Suppressor macrophage treated with lipopolysaccharide for 1 hour (primary cell): Measurements from ENCODE around the gene XPR1.
A peak's percentile ranks its signal among the peaks of the same experiment; 100 is the strongest.
"Not testable (repeated sequence)": the region's sequence is repeated elsewhere in the genome, so short reads cannot be mapped to it uniquely, and the experiment has no call there.

Source experiments
- DNase-seq, 3 donors: peaks; one replicate each; pipeline ENCODE4 v3.0.0-alpha.2; 2020 to 2022

Gene XPR1

DNA sequence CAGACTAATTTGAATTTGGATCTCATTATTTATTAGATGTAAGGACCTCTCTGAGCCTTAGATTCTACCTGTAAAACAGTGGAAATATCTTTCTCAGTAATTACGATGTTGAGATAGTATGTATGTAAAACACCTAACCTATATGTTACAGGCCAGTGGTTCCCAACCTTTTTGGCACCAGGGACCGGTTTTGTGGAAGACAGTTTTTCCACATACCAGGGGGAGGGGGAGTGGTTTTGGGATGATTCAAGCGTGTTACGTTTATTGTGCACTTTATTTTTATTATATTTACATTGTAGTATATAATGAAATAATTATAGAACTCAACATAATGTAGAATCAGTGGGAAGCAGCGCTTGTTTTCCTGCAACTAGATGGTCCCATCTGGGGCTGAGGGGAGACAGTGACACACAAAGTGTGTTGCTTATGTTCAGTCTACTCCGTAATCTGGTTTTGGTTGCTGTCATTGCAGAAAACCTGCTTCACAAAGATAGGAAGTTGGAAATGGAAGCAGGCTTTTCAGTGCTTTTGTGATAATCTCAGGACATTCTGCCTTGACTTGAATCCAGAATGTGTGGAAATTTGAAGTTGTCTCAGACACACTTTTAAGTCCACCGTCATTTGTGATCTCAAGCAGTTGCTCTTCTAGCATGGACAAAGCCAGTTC lies 12.8 kb downstream of the XPR1 start:
- no peak for DNase-seq

DNA sequence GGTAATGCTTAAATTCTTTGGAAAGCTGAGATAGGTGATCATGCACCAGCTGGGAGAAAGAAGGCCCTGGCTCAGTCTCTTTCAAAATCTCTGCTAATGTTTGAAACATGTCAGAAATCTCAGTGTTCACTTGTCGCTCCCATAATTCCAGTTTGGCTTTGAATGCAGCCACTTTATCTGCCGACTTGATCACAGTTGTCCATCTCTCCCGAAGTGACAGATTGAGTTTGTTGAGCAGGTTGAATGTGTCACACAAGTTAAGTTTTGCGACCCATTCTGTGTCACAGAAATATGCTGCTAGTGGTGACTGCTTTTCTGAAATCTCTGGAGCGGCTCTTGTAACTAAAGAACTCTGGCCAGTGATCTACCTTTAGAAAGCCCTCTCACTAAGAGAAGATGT lies 13.4 kb downstream of the XPR1 start:
- not testable (repeated sequence) for DNase-seq

DNA sequence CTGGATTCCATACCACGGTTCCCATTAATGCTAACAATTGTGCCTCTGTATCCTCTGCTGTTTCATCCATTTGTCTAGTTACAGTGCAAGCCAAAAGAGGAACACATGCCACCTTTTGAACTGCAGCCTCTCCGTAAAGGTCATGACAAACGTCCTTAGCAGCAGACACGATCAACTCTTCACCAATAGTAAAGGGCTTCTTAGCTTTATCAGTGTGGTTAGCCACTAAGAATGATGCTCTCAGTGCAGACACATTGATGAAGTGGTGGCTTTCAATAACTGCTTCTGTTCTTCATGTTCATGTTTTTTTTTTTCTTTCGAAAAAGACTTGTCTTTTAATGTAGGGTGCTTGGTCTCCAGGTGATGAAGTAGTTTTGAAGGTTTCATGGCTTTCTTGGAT lies 14.3 kb downstream of the XPR1 start:
- no peak for DNase-seq

DNA sequence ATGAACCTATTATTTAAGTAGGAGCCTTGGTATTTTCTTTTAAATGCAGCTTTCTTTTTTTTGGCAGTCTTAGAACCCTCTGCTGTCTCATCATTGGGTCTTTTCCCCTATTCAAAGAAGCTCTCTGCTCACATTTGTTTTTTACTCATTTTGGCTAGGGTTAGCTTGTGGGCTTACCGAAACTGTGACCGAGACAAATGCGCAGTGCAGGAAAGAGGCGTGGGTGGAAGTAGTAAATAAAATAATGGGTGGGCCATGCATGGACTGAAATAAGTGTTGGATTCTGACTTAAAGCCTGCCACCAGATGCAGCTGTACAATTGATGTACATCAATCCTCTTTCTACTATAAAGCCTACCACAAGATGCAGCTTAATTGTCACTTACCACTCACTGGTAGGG lies 14.7 kb downstream of the XPR1 start:
- DNase-seq, result no peak

DNA sequence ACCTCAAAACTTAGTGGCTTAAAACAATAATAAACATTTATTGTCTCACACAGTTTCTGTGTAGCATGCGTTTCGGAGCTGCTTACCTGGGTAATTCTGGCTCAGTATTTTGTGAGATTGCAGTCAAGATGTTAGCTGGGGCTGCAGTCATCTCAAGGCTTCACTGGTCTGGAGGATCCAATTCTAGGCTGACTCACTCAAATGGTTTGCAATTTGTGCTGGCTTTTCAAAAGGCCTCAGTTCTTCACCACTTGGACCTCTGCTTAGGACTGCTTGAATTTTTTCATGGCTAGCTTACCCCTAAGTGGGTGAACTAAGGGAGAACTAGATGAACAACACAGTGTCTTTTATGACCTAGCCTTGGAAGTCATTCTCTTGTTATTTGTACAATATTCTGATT lies 21.0 kb downstream of the XPR1 start:
- DNase-seq, result no peak

DNA sequence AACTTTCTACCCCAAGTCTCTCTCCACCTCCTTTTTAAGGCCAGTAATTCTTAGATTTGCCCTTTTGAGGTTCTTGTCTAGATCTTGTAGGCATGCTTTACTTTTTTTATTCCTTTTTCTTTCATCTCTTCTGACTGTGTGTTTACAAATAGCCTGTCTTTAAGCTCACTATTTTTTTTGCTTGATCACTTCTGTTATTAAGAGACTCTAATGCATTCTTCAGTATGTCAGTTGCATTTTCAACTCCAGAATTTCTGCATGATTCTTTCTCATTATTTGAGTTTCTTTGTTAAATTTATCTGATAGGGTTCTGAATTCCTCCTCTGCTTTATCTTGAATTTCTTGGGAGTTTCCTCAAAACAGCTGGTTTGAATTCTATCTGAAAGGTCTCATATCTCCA lies 30.9 kb downstream of the XPR1 start:
- no peak for DNase-seq

DNA sequence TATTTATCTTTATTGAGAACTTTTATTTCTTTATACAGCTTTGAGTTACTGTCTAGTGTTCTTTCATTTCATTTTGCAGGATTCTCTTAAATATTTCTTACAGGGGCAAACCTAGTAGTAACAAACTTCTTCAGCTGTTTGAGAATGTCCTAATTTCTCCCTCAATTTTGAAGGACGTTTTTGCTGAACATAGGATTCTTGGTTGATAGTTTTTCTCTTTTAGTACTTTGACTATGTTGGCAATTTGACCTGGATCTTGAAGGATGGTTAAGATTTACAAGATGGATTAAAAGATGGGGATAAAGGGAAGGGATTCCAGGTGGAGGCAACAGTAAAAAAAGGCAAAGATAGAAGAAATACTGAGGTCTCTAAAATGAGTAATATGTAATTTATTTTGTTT lies 38.9 kb downstream of the XPR1 start:
- DNase-seq, result no peak

DNA sequence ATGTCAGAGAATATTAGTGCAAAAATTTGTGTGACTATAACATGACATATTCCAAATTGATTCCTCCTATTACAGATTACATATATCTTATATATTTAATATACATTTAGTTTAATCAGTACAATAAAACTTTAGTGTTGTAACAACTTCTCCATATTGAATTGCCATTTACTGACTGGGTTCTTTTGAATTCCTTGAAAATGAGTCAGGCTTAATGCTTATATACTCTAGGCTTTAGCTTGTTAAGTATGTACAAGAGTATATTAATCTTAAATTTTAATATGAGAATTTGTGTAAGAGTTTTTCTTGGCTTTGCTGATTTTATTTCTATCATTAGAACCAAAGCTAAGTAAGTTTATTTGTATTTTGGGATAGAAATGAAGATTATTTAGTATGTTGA lies 40.3 kb downstream of the XPR1 start:
- DNase-seq, result peak in 1 of 3 donors; percentile 4

DNA sequence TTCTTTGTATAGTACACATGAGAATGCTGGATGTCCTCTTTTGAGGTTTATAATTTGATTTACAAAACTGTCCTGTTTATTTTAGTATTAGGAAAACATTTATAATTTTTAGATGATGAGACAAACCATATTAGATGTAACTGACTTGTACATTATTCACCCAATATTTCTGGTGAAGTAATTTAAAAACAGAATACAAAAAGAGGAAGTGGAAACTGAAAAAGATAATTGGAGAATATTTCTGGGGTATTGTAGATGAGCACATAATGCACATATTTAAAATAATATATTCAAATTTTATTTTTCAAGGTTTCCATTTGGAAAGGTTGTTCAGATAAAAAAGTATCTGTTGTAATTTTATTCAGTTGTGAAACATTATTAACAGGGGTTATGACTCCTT lies 40.7 kb downstream of the XPR1 start:
- DNase-seq, result peak in 1 of 3 donors; percentile 17

DNA sequence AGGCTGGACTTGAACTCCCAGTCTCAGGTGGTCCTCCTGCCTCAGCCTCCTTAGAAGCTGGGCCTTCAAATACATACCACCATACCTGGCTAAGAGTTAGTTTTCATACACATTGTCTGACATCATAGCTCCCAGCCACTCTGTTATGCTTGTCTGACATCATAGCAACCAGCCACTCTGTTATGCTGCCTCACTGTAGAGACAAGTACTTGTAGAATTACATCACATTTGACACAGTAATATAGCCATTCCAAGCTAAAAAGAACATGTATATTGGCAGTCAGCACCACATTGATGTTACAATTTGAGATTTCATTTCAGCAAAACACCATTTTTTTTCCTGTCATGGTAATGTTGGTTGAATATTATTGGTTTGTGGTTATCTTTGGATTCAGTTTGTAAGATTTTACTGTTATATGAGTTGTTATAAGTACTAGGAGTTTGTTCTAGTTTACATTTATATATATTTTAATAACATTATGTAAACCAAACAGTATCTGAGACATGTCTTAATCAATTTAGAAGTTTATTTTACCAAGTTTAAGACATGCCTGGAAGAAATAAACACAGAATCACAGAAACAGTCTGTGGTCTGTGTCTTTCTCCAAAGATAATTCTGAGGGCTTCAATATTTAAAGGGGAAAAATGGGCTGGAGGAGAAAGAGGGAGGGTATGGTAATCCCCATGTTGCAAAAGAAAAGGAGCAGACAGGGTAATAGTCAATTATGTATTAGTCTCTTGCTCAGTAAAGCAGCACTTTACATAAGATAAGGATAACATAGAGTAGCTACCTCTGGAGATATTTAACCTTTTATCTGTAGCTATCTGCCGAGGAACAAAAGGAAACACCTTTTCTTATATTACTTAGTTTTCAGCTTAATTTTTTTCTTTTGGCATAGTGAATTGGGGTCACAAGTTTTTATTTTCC lies 43.0 kb downstream of the XPR1 start:
- DNase-seq, result no peak

DNA sequence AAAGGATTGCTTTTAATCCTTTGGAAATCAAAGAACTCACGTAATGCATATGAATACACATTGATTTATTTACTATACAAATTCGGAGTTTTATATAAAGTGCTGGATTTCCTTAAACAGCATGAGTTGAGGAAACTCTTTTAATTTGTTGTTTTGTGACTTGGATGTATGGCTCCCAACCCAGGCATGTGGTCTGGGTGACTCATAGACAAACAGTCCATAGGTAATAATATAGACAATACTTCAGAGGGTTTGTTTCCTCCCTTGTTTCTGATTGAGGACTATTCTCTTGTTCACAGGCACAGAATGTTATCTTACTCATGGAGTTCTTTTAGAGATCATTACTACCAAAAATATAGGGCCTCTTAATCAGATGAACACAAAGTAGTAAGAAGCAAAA lies 43.8 kb downstream of the XPR1 start:
- no peak for DNase-seq

DNA sequence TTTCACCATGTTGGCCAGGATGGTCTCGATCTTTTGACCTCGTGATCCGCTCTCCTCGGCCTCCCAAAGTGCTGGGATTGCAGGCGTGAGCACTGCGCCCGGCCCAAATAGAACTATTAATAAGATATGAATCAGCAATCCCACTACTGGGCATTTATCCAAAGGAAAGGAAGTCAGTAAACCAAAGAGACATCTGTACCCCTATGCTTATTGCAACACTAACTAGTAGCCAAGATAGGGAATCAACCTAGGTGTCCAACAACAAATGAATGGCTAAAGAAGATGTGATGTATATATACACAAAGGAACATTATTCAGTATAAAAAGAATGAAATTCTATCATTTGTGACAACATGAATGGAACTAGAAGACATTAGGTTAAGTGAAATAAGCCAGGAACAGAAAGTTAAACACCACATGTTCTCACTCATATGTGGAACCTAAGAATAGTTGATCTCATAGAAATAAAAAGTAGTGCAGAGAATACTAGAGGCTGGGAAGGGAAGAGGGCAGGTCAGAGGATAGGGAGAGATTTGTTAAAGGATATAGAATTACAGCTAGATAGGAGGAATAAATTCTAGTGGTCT lies 48.8 kb downstream of the XPR1 start:
- DNase-seq, result no peak

DNA sequence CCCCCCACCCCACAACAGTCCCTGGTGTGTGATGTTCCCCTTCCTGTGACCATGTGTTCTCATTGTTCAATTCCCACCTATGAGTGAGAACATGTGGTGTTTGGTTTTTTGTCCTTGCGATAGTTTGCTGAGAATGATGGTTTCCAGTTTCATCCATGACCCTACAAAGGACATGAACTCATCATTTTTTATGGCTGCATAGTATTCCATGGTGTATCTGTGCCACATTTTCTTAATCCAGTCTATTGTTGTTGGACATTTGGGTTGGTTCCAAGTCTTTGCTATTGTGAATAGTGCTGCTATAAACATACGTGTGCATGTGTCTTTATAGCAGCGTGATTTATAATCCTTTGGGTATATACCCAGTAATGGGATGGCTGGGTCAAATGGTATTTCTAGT lies 51.3 kb downstream of the XPR1 start:
- DNase-seq, result not testable (repeated sequence)

DNA sequence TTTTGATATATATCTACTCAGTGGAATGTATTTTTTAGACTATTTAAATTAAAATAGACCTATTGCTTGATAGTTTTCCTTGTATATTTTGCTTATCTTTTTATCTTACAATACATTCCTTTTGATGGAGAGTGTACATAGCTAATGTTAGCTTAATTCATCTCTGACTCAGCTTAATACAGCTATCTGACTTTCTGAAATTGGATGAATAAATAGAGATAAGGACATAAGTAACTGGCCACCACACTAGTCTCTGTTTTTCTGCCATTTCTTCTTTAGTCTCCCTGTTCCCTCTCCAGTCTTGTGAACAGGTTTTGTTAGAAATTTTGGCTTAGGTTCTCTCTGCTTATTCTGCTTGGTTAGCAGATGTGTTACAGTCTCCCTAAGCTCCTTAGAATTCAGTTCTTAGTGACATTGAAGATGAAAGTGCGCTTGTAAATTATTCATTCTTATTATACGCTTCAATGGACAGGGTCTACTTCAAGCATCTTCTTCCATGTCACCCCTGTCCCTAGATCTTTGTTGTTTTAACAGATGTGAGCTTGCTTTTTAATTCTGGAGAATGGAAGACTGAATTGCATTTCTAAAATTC lies 59.6 kb downstream of the XPR1 start:
- DNase-seq, result no peak

DNA sequence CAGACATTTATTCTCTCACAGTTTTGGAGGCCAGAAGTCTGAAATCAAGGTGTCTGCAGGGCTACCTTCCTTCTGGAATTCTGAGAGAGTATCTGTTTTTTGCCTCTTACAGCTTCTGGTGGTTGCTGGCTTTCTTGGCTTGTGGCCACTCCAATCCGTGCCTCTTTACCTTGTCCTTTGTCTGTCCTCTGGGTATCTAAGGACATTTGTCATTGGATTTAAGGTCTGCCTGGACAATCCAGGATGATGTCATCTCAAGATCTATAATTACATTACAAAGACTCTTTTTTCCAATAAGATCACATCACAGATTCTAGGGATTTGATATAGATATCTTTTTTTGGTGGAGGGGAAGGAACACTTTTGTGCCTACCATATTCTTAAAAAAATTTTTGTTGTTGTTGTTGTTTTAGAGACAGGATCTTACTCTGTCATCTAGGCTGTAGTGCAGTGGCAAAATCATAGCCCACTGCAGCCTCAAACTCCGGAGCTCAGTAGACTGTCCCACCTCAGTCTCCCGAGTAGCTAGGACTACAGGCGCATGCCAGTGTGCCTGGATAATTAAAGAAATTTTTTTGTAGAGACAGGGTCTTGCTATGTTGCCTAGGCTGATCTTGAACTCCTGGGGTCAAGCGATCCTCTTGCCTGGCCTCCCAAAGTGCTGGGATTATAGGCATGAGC lies 61.9 kb downstream of the XPR1 start:
- DNase-seq, result no peak

DNA sequence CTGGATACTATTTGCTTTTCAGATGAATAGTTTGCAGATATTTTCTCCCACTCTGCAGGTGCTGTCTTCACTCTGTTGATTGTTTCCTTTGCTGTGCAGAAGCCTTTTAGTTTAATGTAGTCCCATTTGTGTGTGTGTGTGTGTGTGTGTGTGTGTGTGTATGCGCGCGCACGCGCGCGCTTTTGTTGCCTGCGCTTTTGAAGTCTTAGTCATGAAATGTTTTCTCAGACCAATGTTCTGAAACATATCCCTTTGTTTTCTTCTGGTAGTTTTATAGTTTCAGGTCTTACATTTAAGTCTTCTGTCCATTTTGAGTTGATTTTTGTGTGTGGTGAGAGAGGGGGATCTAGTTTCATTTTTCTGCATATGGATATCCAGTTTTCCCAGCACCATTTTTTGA lies 63.5 kb downstream of the XPR1 start:
- no peak for DNase-seq

DNA sequence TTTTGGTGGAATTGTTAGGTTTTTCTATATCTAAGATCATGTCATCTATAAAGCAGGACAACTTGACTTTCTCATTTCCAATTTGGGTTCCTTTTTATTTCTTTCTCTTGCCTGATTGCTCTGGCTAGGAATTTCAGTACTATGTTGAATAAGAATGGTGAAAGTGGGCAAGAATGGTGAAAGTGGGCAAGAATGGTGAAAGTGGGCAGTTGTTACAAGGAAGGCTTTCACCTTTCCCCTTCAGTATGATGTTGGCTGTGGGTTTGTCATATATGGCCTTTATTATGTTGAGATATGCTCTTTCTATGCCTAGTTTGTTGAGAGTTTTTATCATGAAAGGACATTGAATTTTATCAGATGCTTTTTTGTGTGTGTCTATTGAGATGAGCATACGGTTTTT lies 64.5 kb downstream of the XPR1 start:
- no peak for DNase-seq

DNA sequence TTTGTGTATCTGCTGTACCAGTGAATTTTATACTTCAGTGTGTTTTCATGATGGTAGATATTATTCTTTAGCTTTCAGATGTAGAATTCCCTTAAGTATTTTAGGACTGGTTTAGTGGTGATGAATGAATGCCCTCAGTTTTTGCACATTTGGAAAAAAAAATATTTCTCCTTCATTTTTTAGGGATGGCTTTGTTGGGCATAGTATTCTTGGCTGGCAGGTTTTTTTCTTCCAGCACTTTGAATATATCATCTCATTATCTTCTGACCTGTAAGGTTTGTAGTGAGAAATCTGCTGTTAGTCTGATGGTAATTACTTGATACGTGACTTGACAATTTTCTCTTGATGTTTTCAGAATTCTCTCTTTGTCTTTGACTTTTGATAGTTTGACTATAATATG lies 66.8 kb downstream of the XPR1 start:
- no peak for DNase-seq

DNA sequence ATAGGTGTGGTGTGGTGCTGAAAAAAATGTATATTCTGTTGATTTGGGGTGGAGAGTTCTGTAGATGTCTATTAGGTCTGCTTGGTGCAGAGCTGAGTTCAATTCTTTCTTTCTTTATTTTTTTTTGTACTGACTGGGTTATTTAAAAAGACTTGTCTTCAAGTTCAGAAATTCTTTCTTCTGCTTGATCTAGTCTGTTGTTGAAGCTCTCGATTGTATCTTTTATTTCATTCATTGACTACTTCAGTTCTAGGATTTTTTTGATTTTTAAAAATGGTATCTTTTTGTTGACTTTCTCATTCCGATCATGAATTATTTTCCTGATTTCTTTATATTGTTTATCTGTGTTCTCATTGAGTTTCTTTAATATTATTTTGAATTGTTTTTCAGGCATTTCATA lies 70.6 kb downstream of the XPR1 start:
- DNase-seq, result not testable (repeated sequence)

DNA sequence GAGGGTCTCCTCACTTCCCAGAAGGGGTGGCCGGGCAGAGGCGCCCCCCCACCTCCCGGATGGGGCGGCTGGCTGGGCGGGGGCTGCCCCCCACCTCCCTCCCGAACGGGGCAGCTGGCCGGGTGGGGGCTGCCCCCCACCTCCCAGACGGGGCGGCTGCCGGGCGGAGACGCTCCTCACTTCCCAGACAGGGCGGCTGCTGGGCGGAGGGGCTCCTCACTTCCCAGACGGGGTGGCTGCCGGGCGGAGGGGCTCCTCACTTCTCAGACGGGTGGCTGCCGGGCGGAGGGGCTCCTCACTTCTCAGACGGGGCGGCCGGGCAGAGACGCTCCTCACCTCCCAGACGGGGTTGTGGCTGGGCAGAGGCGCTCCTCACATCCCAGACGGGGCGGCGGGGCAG lies 78.9 kb downstream of the XPR1 start:
- DNase-seq, result not testable (repeated sequence)

DNA sequence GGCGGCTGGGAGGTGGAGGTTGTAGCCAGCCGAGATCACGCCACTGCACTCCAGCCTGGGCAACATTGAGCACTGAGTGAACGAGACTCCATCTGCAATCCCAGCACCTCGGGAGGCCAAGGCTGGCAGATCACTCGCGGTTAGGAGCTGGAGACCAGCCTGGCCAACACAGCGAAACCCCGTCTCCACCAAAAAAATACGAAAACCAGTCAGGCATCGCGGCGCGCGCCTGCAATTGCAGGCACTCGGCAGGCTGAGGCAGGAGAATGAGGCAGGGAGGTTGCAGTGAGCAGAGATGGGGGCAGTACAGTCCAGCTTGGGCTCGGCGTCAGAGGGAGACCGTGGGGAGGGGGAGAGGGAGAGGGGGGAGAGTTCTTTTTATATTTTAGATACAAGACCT lies 79.4 kb downstream of the XPR1 start:
- not testable (repeated sequence) for DNase-seq

DNA sequence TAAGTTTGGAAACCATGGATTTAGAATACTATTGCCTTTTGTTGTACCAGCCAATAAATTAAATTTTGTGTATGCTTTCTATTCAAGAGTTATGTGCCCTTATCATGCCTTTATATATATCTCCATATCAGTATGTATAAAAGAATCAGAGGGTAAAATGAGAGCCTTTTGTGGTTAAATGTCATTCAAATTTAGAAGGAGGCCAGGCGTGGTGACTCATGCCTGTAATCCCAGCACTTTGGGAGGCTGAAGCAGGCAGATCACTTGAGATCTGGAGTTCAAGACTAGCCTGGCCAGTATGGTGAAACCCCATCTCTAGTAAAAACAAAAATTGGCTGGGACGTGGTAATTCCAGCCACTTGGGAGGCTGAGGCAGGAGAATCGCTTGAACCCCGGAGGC lies 88.9 kb downstream of the XPR1 start:
- no peak for DNase-seq

DNA sequence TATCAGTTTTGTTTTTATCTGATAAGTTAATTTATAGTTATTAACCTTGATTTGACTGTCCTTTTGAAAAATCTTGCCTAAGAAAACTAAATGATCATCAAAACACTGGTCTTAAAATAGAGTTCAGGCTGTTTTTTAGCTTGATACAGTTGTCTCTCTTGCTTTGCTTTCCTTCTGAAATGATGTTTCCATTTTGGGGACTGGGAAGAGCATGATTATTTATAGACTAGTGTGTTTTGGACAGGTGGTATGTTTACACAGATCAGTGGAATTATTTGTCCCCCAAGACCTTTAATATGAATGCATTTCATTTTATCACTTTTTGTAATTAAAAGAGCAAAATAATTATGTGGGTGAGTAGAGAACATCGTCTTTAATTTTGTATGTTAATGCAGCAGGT lies 90.8 kb downstream of the XPR1 start:
- no peak for DNase-seq
